DOHH2 (cell line): ENCODE data around the gene TOB1.

ENCODE experiments used
- EZH2phosphoT487 ChIP-seq: fragments of 200-600 bp; sonication (generic); IDR thresholded peaks from 2 replicates; pipeline ENCODE4 v1.6.1; 2017; ENCODE audit warnings: borderline replicate concordance, mild to moderate bottlenecking, antibody characterized with exemption, low read length, moderate library complexity, mixed read lengths
- TF ChIP-seq, protein P1 (sequence below): fragments of 200-600 bp; sonication (generic); IDR thresholded peaks from one replicate; pipeline ENCODE4 v1.5.1; 2014; ENCODE audit warnings: antibody characterized with exemption, mild to moderate bottlenecking, low read depth, low read length; ENCODE audit not compliant: poor library complexity, severe bottlenecking

DNA sequence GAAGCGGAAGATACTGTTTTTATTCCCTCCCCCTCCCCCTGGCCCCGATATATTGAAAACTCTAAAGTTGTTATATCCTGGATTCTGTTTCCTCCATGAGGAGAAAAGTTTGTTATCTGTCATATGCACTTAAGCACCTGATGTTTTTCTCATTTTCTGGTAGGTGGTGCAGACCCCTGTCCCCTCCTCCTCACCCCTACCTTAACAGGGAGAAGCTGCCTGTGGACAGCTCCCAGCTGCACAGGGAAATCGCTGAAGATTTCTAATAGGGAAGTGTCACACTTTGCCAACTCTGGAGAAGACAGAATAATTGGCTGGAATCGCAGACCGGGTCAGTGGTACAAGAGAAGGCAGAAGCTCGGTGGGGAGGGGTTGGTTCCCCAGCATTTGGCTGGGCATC lies 45.3 kb upstream of the TOB1 start:
- TF ChIP-seq, protein P1, sequence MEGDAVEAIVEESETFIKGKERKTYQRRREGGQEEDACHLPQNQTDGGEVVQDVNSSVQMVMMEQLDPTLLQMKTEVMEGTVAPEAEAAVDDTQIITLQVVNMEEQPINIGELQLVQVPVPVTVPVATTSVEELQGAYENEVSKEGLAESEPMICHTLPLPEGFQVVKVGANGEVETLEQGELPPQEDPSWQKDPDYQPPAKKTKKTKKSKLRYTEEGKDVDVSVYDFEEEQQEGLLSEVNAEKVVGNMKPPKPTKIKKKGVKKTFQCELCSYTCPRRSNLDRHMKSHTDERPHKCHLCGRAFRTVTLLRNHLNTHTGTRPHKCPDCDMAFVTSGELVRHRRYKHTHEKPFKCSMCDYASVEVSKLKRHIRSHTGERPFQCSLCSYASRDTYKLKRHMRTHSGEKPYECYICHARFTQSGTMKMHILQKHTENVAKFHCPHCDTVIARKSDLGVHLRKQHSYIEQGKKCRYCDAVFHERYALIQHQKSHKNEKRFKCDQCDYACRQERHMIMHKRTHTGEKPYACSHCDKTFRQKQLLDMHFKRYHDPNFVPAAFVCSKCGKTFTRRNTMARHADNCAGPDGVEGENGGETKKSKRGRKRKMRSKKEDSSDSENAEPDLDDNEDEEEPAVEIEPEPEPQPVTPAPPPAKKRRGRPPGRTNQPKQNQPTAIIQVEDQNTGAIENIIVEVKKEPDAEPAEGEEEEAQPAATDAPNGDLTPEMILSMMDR = no peak
- TF ChIP-seq EZH2phosphoT487 = no peak
